Tibial nerve (tissue), 4 donors: Measurements from ENCODE around the gene METTL15. TPM values are rescaled to one million over a fixed set of nuclear protein-coding genes. Genes with fewer than 3 reads are reported as not detected.
"Not testable (repeated sequence)": the region's sequence is repeated elsewhere in the genome, so short reads cannot be mapped to it uniquely, and the experiment has no call there.

Experiments
- DNase-seq, 2 donors: peaks; one replicate each; pipeline ENCODE4 v3.0.0-alpha.2; 2019; ENCODE audit warnings: low spot score in 2 of 2
- H3K27ac ChIP-seq, 4 donors: fragments of 200-600 bp; sonication (generic) in 3 of 4; one replicate each; pipeline ENCODE4 v1.5.1; 2017 to 2019; ENCODE audit warnings: mild to moderate bottlenecking in 1 of 4
- H3K27me3 ChIP-seq, 2 donors: fragments of 200-600 bp; sonication (generic) in 1 of 2; one replicate each; pipeline versions ENCODE4 v1.5.1 to v1.6.0; 2017 to 2019
- H3K36me3 ChIP-seq, 3 donors: fragments of 200-600 bp; sonication (generic); one replicate each; pipeline ENCODE4 v1.5.1; 2018 to 2019
- H3K4me1 ChIP-seq, 4 donors: fragments of 200-600 bp; sonication (generic) in 3 of 4; one replicate each; pipeline ENCODE4 v1.5.1; 2017 to 2019
- H3K4me3 ChIP-seq, 4 donors: fragments of 200-600 bp; sonication (generic) in 3 of 4; one replicate each; pipeline ENCODE4 v1.5.1; 2017 to 2019; ENCODE audit warnings: mild to moderate bottlenecking in 1 of 4, moderate library complexity in 1 of 4
- H3K9me3 ChIP-seq, 4 donors: fragments of 200-600 bp; sonication (generic) in 3 of 4; one replicate each; pipeline ENCODE4 v1.5.1; 2017 to 2019
- EP300 ChIP-seq, 2 donors: sonication (generic); formaldehyde crosslinking; IDR thresholded peaks; one replicate each; pipeline ENCODE4 v1.6.1; 2017; ENCODE audit warnings: antibody characterized with exemption in 2 of 2, mild to moderate bottlenecking in 1 of 2
- POLR2A ChIP-seq, 2 donors: fragments of 450-650 bp; IDR thresholded peaks; one replicate each; pipeline ENCODE4 v1.6.1; 2017; ENCODE audit warnings: antibody characterized with exemption in 2 of 2, mild to moderate bottlenecking in 2 of 2, moderate library complexity in 2 of 2
- WGBS, 2 donors: methylation state at CpG; one replicate each; pipeline ENCODE4 v1.1.5; 2018; 5-methylcytosine and 5-hydroxymethylcytosine counted together
- total RNA-seq, 4 donors: library from RNA; depleted of rRNA; stranded (reverse); fragments of >200 nt; gene quantifications; one replicate each; pipeline ENCODE4 v1.1.0, GENCODE V29; 2016
- TF ChIP-seq, protein P1 (sequence below), 5 experiments: fragments of 200-600 bp in 3 of 5; fragments of 450-650 bp in 2 of 5; sonication (generic) in 3 of 5; IDR thresholded peaks; one replicate each; pipeline ENCODE4 v1.5.1; 2016 to 2019; ENCODE audit warnings: antibody characterized with exemption in 5 of 5, mild to moderate bottlenecking in 3 of 5, moderate library complexity in 2 of 5

METTL15 gene
- total RNA-seq, 4 donors from 2014 or later: 8.7 to 14.4 (median 11.7) TPM

- WGBS, 2 donors: 61 to 63% methylated on average over 1 of the region's 1 CpG
These were observed 21.6 kb upstream of the METTL15 start for GRCh38 chr11:28086569-28086968.

GRCh38 chr11:28087192-28087591 is 21.0 kb upstream of the METTL15 start:
- H3K27ac ChIP-seq, H3K9me3 ChIP-seq, H3K27me3 ChIP-seq, DNase-seq, H3K4me3 ChIP-seq, H3K4me1 ChIP-seq, H3K36me3 ChIP-seq: not testable (repeated sequence)
- WGBS, 2 donors: 93 to 95% methylated on average over 1 of the region's 1 CpG

More at GRCh38 chr11:28086569-28086968, 21.6 kb upstream of the METTL15 start:
- TF ChIP-seq, protein P1, sequence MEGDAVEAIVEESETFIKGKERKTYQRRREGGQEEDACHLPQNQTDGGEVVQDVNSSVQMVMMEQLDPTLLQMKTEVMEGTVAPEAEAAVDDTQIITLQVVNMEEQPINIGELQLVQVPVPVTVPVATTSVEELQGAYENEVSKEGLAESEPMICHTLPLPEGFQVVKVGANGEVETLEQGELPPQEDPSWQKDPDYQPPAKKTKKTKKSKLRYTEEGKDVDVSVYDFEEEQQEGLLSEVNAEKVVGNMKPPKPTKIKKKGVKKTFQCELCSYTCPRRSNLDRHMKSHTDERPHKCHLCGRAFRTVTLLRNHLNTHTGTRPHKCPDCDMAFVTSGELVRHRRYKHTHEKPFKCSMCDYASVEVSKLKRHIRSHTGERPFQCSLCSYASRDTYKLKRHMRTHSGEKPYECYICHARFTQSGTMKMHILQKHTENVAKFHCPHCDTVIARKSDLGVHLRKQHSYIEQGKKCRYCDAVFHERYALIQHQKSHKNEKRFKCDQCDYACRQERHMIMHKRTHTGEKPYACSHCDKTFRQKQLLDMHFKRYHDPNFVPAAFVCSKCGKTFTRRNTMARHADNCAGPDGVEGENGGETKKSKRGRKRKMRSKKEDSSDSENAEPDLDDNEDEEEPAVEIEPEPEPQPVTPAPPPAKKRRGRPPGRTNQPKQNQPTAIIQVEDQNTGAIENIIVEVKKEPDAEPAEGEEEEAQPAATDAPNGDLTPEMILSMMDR (IDR thresholded peaks at IDR 0.05): no peak
- TF ChIP-seq POLR2A (IDR thresholded peaks at IDR 0.05): no peak
- TF ChIP-seq EP300 (IDR thresholded peaks at IDR 0.05): no peak
- Histone ChIP-seq H3K27ac (no peak overlapping the region), H3K36me3 (no peaks in the 10 kb centered on the region), H3K4me3 (no peak overlapping the region), H3K27me3 (no peaks in the 10 kb centered on the region), H3K4me1 (no peaks in the 10 kb centered on the region), H3K9me3 (no peaks in the 10 kb centered on the region)
- no peak for DNase-seq

DNA sequence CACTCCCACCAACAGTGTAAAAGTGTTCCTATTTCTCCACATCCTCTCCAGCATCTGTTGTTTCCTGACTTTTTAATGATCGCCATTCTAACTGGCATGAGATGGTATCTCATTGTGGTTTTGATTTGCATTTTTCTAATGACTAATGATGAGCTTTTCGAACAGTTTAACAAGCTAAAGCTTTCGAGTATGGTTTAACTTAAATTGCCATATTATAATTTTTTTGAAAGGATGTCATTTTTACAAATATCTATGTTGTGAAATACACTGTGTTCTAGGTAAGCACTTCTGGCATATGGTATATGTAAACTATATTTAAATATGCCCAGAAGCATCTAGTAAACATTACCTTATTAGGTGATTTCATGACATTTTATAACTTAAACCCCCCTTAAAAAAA is 20.5 kb upstream of the METTL15 start:
- not testable (repeated sequence) for H3K9me3 ChIP-seq, H3K27me3 ChIP-seq, H3K27ac ChIP-seq, H3K36me3 ChIP-seq, H3K4me3 ChIP-seq, H3K4me1 ChIP-seq, DNase-seq
- 98 to 99% methylated on average over 3 of the region's 3 CpGs for WGBS, 2 donors

GRCh38 chr11:28089378-28089777 is 18.8 kb upstream of the METTL15 start:
- WGBS, 2 donors: 86 to 94% methylated on average over 5 of the region's 5 CpGs
- no peaks in the 10 kb centered on the region for H3K9me3 ChIP-seq
- DNase-seq: no peak
- no peak overlapping the region for H3K4me3 ChIP-seq
- H3K27me3 ChIP-seq: no peaks in the 10 kb centered on the region
- H3K27ac ChIP-seq: no peak overlapping the region
- H3K36me3 ChIP-seq: no peaks in the 10 kb centered on the region
- no peak for TF ChIP-seq EP300 (IDR thresholded peaks at IDR 0.05)
- no peaks in the 10 kb centered on the region for H3K4me1 ChIP-seq

- no peaks in the 10 kb centered on the region for H3K9me3 ChIP-seq
- WGBS, 2 donors: 91 to 92% methylated on average over 2 of the region's 2 CpGs
- no peaks in the 10 kb centered on the region for H3K36me3 ChIP-seq
- H3K27me3 ChIP-seq: no peaks in the 10 kb centered on the region
- H3K4me1 ChIP-seq: no peaks in the 10 kb centered on the region
- no peak overlapping the region for H3K27ac ChIP-seq
- no peak for TF ChIP-seq POLR2A (IDR thresholded peaks at IDR 0.05)
- TF ChIP-seq EP300 (IDR thresholded peaks at IDR 0.05): no peak
- TF ChIP-seq, protein P1 (IDR thresholded peaks at IDR 0.05): no peak
- no peak for DNase-seq
- no peak overlapping the region for H3K4me3 ChIP-seq
These were observed 18.0 kb upstream of the METTL15 start for GRCh38 chr11:28090052-28090749.

- H3K9me3 ChIP-seq: no peaks in the 10 kb centered on the region
- H3K27me3 ChIP-seq: no peaks in the 10 kb centered on the region
- H3K4me3 ChIP-seq: no peak overlapping the region
- H3K36me3 ChIP-seq: no peaks in the 10 kb centered on the region
- TF ChIP-seq, protein P1 (IDR thresholded peaks at IDR 0.05): no peak
- TF ChIP-seq POLR2A (IDR thresholded peaks at IDR 0.05) (no peak), EP300 (IDR thresholded peaks at IDR 0.05) (no peak)
- H3K4me1 ChIP-seq: no peaks in the 10 kb centered on the region
- DNase-seq: no peak
- H3K27ac ChIP-seq: no peak overlapping the region
These were observed 15.4 kb upstream of the METTL15 start for GRCh38 chr11:28092786-28093185.

GRCh38 chr11:28098257-28098656 is 9.9 kb upstream of the METTL15 start:
- no peaks in the 10 kb centered on the region for H3K4me1 ChIP-seq
- H3K9me3 ChIP-seq: no peaks in the 10 kb centered on the region
- H3K27ac ChIP-seq: no peak overlapping the region
- H3K27me3 ChIP-seq: no peaks in the 10 kb centered on the region
- 79 to 92% methylated on average over 1 of the region's 1 CpG for WGBS, 2 donors
- DNase-seq: no peak
- TF ChIP-seq EP300 (IDR thresholded peaks at IDR 0.05) (no peak), POLR2A (IDR thresholded peaks at IDR 0.05) (no peak)
- TF ChIP-seq, protein P1 (IDR thresholded peaks at IDR 0.05): no peak
- no peaks in the 10 kb centered on the region for H3K36me3 ChIP-seq
- H3K4me3 ChIP-seq: no peak overlapping the region
